SKM-1 treated with dmso at 0.1 percent for 144 hours (cell line): Measurements from ENCODE around the gene GET4.
"Not testable (repeated sequence)": the region's sequence is repeated elsewhere in the genome, so short reads cannot be mapped to it uniquely, and the experiment has no call there.

Source experiments
- DNase-seq: peaks from one replicate; lab custom pipeline; 2025; ENCODE audit not compliant: unreplicated experiment; lab: John Stamatoyannopoulos, UW

GET4 gene

GRCh38 chr7:913736-914520 lies 37.6 kb downstream of the GET4 start:
- DNase-seq: no peak

- no peak for DNase-seq
Measured at GRCh38 chr7:914521-915194, 38.3 kb downstream of the GET4 start.

GRCh38 chr7:915291-916218 lies 39.2 kb downstream of the GET4 start:
- DNase-seq: no peak

GRCh38 chr7:916291-916941 lies 40.1 kb downstream of the GET4 start:
- DNase-seq: no peak

- DNase-seq: no peak
Measured at GRCh38 chr7:917255-918117, 41.1 kb downstream of the GET4 start.

- DNase-seq: no peak
Measured at GRCh38 chr7:918118-918425, 41.7 kb downstream of the GET4 start.

GRCh38 chr7:918441-919113 lies 42.2 kb downstream of the GET4 start:
- no peak for DNase-seq

- no peak for DNase-seq
Measured at GRCh38 chr7:919114-919442, 42.7 kb downstream of the GET4 start.

GRCh38 chr7:919924-920341 lies 43.6 kb downstream of the GET4 start:
- no peak for DNase-seq

GRCh38 chr7:920351-921070 lies 44.2 kb downstream of the GET4 start:
- no peak for DNase-seq

GRCh38 chr7:921071-921461 lies 44.7 kb downstream of the GET4 start:
- DNase-seq: no peak

GRCh38 chr7:921581-922333 lies 45.4 kb downstream of the GET4 start:
- DNase-seq: no peak

GRCh38 chr7:922334-923107 lies 46.2 kb downstream of the GET4 start:
- DNase-seq: no peak

GRCh38 chr7:923108-924041 lies 47.0 kb downstream of the GET4 start:
- peak; percentile 96 for DNase-seq

- not testable (repeated sequence) for DNase-seq
Measured at GRCh38 chr7:924042-924441, 47.7 kb downstream of the GET4 start.

- peak; percentile 5 for DNase-seq
Measured at GRCh38 chr7:924541-925231, 48.3 kb downstream of the GET4 start.
